NK-92 (cell line): ENCODE measurements around the gene DHDH.
A peak's percentile ranks its signal among the peaks of the same experiment; 100 is the strongest.

Experiments used
- DNase-seq: peaks from one replicate; lab custom pipeline; 2025; ENCODE audit not compliant: unreplicated experiment; lab: John Stamatoyannopoulos, UW

The DHDH gene

DNA sequence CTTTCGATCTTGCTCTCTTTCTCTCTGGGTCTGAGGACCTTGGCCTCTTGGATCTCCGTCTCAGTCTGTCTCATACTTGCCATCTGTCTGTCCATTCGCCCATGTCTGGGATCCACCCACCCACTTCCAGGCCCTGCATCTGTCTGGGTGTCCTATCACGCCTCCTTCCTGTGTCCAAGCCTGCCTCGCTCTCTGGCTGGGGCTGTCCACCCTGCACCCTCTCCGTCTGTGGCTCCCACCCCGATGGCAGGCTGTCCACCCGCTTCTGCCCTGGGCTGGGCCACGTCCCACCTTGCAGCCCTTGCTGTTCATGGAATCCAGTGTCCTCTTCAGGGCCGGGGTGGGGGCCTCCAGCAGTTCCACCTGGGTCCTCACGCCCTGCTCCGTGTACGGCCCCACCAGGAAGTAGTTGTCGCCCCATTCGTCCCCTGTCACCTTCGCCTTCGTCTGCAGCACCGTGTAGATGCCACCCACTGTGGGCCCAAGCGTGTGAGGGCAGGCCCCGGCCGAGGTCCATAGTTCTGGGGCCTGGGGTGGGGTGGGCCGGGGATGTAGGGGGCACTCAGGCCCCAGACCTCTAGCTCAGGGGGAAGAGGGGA, 57.6 kb downstream of the DHDH start:
- no peak for DNase-seq

DNA sequence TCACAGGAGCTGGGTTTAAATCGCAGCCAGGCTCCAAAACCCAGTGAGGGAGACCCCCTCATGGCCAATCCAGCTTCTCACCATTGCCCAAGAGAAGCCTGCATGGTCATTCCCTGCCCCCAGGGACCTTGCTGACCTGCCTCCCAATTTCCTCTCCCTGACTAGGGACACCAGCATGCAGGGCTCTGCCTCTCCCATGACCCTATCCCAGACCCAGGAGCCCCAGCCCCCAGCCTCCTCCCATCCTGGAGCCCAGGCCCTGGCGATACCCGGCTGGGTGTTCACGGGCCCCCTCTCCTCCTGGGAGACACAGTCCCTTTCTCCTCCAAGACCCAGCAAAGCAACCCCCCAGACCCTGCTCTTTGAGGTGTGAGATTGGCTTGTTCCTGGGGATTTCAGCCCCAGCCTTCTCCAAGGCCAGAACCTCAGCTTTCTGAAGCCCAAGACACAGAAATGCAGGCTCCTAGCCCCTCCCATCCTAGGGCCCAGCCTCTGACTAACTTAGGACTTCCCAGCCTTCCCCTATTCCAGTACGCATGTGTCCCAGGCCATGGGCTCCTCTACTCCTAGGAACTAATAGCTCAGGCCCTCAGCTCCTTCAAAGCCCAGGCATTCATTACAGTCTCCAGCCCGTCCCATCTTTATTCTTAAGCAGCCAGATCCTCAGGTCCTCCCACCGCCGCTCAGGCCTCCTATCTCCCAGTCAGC, 58.5 kb downstream of the DHDH start:
- no peak for DNase-seq

DNA sequence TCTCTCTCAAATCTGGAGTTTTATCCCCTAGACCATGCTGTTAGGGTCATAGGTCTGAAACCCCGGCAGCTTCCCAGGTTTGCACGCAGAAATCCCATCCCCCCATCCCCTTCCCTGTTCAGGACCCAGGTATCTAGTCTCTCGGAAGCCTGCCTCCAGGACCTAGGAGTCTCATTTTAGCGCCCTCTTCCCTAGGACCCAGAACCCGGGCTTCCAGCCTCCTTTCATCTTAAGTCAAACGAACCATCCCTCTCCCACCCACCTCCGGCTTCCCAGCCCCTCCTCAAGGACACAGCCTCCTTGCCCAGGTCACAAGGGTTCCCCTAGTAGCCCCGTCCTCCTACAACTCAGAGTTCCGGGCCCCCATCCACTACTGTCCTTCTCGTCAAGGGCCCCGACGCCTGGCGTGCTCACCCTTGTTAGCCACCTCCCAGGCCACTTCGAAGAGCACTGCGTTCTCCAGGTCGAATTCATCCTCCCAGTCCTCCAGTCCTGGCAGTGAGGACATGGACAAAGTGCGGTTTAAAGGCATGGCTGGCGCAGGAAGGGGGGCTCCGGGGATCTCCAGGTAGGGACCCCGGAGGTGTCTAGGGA, 59.2 kb downstream of the DHDH start:
- DNase-seq, result no peak

DNA sequence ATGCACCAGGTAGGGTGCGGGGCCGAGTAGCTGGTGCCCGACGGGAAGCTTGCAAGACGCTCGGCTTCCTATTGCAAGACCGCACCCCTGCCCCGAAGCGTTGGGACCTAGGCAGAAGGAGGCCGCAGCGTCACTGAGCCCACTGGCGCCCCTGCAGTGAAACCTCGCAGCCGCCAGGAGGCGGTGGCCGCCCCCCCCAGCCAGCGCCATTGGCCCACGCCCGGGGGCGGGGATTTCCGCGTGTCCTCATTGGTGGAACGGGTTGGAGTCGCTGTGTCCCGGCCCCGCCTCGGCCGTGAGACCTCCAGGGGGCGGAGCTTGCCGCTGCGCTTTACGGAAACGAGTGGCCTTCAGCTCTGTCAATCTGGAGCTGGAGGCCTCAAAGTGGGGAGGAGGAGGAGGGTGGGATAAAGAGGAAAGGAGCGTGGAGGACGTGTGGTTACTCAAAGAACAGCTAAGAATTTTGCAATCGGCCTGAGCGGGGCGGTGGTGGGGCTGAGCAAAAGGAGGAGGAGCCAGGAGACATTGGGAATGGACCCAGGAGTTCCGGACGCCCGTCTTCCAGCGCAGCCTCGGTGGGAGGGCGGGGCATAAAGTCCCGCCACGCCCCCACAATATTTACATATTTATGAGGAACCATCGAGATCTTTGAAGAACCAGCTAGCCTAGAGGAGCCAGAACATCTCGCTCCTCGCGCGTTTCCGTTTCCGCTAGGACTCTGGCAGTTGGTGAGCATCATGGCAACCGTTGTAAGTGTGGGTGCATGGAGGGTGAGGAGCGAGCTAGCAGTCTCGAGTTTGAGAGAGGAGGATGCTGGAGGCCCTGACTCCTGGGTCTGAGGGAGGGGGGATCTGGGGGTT, 59.9 kb downstream of the DHDH start, which contains the start of the genes GYS1 and RUVBL2:
GYS1 (minus strand) TSS at position 135 of the 860 bp plus-strand sequence. CDS start 197 bp downstream, outside the sequence.
RUVBL2 (plus strand) TSS at position 713 of the 860 bp plus-strand sequence; CDS start at position 738, 25 bp downstream.
- peak; percentile 93 for DNase-seq

DNA sequence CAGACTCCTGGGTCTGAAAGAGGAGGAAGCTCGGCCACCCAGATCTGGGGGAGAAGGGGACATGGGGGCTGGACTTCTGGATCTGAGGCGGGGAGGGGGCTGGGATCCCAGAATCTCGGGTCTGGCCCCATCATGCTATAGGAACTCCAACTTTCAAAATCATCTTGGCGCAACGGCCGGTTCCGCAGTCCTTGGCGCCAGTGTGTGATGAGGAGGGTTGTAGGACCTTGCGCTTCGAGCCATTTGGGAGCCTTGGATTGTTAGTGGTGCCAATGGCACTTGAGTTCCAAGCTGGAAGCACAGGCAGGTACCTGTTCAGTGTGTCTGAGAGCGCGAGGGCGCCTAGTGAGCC, 60.5 kb downstream of the DHDH start:
- DNase-seq, result no peak
